Measurements from ENCODE around the gene DBP. TPM values are rescaled to one million over a fixed set of nuclear protein-coding genes. Genes with fewer than 3 reads are reported as not detected.
"Not testable (repeated sequence)": the region's sequence is repeated elsewhere in the genome, so short reads cannot be mapped to it uniquely, and the experiment has no call there.

DBP gene
- 10 to 100 TPM in 3 of 4 donors, 1 to 10 TPM in 1; 8.7 to 13.8 (median 11.6) TPM for total RNA-seq

DNA sequence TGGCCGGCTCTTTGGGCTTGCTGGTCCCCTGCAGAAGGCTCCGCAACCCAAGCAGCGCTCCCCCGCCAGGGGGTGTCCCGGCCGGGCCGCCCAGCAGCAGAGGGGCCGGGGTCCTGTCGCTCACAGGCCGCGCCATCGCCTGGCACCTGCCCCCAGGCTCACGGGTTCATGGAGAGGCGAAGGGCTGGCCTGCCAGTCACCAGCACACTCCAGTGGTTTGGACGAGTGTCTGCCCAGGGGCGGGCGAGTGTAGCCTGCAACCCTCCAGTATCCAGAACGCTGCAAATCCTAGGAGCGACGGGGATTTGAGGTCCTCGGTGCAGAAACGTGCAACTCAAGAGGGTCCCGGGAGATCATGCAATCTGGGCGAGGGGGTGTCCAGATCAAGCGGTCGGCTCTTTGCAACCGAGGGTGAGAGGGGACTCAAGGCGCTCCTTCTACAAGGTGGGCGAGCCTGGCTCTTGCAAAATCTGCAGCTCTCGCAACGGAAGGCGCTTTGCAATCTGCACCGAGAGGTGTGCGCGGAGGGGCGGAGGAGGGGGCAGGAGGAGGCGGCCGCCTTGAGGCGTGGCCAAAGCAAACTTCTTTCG is at the start of gene DBP:
DBP (minus strand) TSS at position 521 of the 590 bp plus-strand sequence; CDS start at position 136, 385 bp downstream.
- WGBS, 2 donors (ENCODE audit: low coverage in 1 of 2), result 0% methylated on average over 30 of the region's 40 CpGs; no CpG with 5 or more reads in 1 of the 2 donors
- Histone ChIP-seq H3K4me1 (peaks cover 27 to 56% (median 44%) of the 10 kb centered on the region in 4 donors), H3K27ac (peak within 1 kb of the TSS; percentile 94 to 98 (median 97)), H3K27me3 (no peaks in the 10 kb centered on the region), H3K9me3 (no peaks in the 10 kb centered on the region), H3K4me3 (peak within 1 kb of the TSS; percentile 70 to 85 (median 80)), H3K36me3 (no peaks in the 10 kb centered on the region)
- TF ChIP-seq POLR2A (IDR thresholded peaks at IDR 0.05) (peak; percentile 80), EP300 (IDR thresholded peaks at IDR 0.05; ENCODE audit: low read depth) (no peak), POLR2AphosphoS5 (IDR thresholded peaks at IDR 0.05) (peak in 2 of 3 donors; percentile 78 to 84)
- TF ChIP-seq, protein P1, sequence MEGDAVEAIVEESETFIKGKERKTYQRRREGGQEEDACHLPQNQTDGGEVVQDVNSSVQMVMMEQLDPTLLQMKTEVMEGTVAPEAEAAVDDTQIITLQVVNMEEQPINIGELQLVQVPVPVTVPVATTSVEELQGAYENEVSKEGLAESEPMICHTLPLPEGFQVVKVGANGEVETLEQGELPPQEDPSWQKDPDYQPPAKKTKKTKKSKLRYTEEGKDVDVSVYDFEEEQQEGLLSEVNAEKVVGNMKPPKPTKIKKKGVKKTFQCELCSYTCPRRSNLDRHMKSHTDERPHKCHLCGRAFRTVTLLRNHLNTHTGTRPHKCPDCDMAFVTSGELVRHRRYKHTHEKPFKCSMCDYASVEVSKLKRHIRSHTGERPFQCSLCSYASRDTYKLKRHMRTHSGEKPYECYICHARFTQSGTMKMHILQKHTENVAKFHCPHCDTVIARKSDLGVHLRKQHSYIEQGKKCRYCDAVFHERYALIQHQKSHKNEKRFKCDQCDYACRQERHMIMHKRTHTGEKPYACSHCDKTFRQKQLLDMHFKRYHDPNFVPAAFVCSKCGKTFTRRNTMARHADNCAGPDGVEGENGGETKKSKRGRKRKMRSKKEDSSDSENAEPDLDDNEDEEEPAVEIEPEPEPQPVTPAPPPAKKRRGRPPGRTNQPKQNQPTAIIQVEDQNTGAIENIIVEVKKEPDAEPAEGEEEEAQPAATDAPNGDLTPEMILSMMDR (IDR thresholded peaks at IDR 0.05), result peak in 3 of 5 experiments; percentile 13 to 50 (median 31)
- intact Hi-C loops (cut with DNase I; ENCODE audit: low total_unique reads), result no loop called here
- in situ Hi-C loops (cut with MboI; ENCODE audit: low pct_ligation_motif_present in 1 of 4, low pct_unique_long_range_greater_than_20kb in 1 of 4, low sequenced_read_pairs in 3 of 4), result no loop called here
- peak; percentile 62 for DNase-seq

DNA sequence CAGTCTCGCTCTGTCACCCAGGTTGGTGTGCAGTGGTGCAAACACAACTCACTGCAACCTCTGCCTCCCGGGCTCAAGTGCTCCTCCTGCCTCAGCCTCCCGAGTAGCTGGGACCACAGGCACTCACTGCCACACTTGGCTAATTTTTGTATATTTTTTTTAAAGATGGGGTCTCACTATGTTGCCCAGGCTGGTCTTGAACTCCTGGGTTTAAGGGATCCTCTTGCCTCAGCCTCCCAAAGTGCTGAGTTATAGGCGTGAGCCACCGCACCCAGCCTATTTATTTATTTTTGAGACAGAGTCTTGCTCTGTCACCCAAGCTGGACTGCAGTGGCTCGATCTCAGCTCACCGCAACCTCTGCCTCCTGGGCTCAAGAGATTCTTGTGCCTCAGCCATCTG is 49.5 kb upstream of the DBP start:
- 89 to 95% methylated on average over 4 to 7 of the region's 7 CpGs for WGBS, 2 donors (ENCODE audit: low coverage in 1 of 2)
- in situ Hi-C loops (cut with MboI; ENCODE audit: low pct_ligation_motif_present in 1 of 4, low pct_unique_long_range_greater_than_20kb in 1 of 4, low sequenced_read_pairs in 3 of 4); H3K9me3 ChIP-seq; H3K27ac ChIP-seq; H3K36me3 ChIP-seq; H3K4me3 ChIP-seq; H3K27me3 ChIP-seq; intact Hi-C loops (cut with DNase I; ENCODE audit: low total_unique reads); DNase-seq; H3K4me1 ChIP-seq: not testable (repeated sequence)

GRCh38 chr19:48686088-48686487 is 48.9 kb upstream of the DBP start:
- DNase-seq, result no peak
- Histone ChIP-seq H3K4me3 (no peak overlapping the region), H3K4me1 (peaks cover 0 to 5% (median 2%) of the 10 kb centered on the region in 4 donors), H3K36me3 (no peaks in the 10 kb centered on the region), H3K27ac (no peak overlapping the region), H3K9me3 (no peaks in the 10 kb centered on the region), H3K27me3 (no peaks in the 10 kb centered on the region)
- intact Hi-C loops (cut with DNase I; ENCODE audit: low total_unique reads), result no loop called here
- TF ChIP-seq, protein P1 (IDR thresholded peaks at IDR 0.05), result no peak
- TF ChIP-seq POLR2A (IDR thresholded peaks at IDR 0.05) (no peak), EP300 (IDR thresholded peaks at IDR 0.05; ENCODE audit: low read depth) (no peak), POLR2AphosphoS5 (IDR thresholded peaks at IDR 0.05) (no peak)
- WGBS, 2 donors (ENCODE audit: low coverage in 1 of 2), result 86 to 89% methylated on average over 3 of the region's 3 CpGs
- in situ Hi-C loops (cut with MboI; ENCODE audit: low pct_ligation_motif_present in 1 of 4, low pct_unique_long_range_greater_than_20kb in 1 of 4, low sequenced_read_pairs in 3 of 4), result no loop called here

GRCh38 chr19:48685583-48685982 is 48.4 kb upstream of the DBP start:
- intact Hi-C loops (cut with DNase I; ENCODE audit: low total_unique reads) (no loop called here), in situ Hi-C loops (cut with MboI; ENCODE audit: low pct_ligation_motif_present in 1 of 4, low pct_unique_long_range_greater_than_20kb in 1 of 4, low sequenced_read_pairs in 3 of 4) (no loop called here)
- no peak overlapping the region for H3K27ac ChIP-seq
- H3K36me3 ChIP-seq, result no peaks in the 10 kb centered on the region
- no peak for DNase-seq
- H3K4me1 ChIP-seq, result peaks cover 0 to 5% (median 2%) of the 10 kb centered on the region in 4 donors
- no peaks in the 10 kb centered on the region for H3K9me3 ChIP-seq
- H3K4me3 ChIP-seq, result no peak overlapping the region
- WGBS, 2 donors (ENCODE audit: low coverage in 1 of 2), result 71 to 74% methylated on average over 5 to 9 of the region's 9 CpGs
- TF ChIP-seq POLR2A (IDR thresholded peaks at IDR 0.05) (no peak), EP300 (IDR thresholded peaks at IDR 0.05; ENCODE audit: low read depth) (no peak), POLR2AphosphoS5 (IDR thresholded peaks at IDR 0.05) (no peak)
- TF ChIP-seq, protein P1 (IDR thresholded peaks at IDR 0.05), result no peak
- H3K27me3 ChIP-seq, result no peaks in the 10 kb centered on the region
